ENCODE measurements around the gene MYO1D. TPM values are rescaled to one million over a fixed set of nuclear protein-coding genes. Genes with fewer than 3 reads are reported as not detected.

The MYO1D gene
- total RNA-seq, 1 experiment from 2014 or later = 35.7 TPM

- H3K4me2 ChIP-seq (ENCODE audit: low read length) = no peak overlapping the region
- intact Hi-C loops (cut with micrococcal nuclease) = no loop called here
- no peaks in the 10 kb centered on the region for H3K9me3 ChIP-seq (ENCODE audit: control insufficient read depth in 1 of 2, insufficient read depth in 1 of 2, low read depth in 1 of 2, low read length in 2 of 2)
- H3K27me3 ChIP-seq (ENCODE audit: insufficient read depth, low read length) = no peaks in the 10 kb centered on the region
- H3K36me3 ChIP-seq (ENCODE audit: control insufficient read depth in 1 of 2, insufficient read depth in 2 of 2, low read length in 2 of 2) = no peaks in the 10 kb centered on the region
- ATAC-seq (no peak), DNase-seq (ENCODE audit: low read depth, low spot score) (no peak)
- H3K4me1 ChIP-seq (ENCODE audit: control insufficient read depth in 1 of 2, insufficient read depth in 2 of 2, low read length in 2 of 2) = peaks cover 0 to 9% of the 10 kb centered on the region in 2 experiments; a peak in 1 of 4 replicates
- POLR2A ChIA-PET = no interaction called here
- no peaks in the 10 kb centered on the region for H3K79me2 ChIP-seq (ENCODE audit: insufficient read depth, low read length)
- CTCF ChIA-PET = no interaction called here
- RAD21 ChIA-PET (ENCODE audit: low non-redundant PET in 1 of 2, low total read pairs in 2 of 2, uncharacterized antibody in 2 of 2, unreplicated experiment in 2 of 2) = no interaction called here
- no peak overlapping the region for H3K9ac ChIP-seq (ENCODE audit: low read length)
- no peaks in the 10 kb centered on the region for H3K9me2 ChIP-seq (ENCODE audit: insufficient read depth)
- TF ChIP-seq ZNF274 (IDR thresholded peaks at IDR 0.05; ENCODE audit: low read depth, low read length) = no peak
- TF ChIP-seq CBX3 (IDR thresholded peaks at IDR 0.05; ENCODE audit: low read depth) = no peak
- no peak for TF ChIP-seq EGR1 (IDR thresholded peaks at IDR 0.05; ENCODE audit: low read depth)
- no peak for TF ChIP-seq ELF1 (IDR thresholded peaks at IDR 0.05; ENCODE audit: borderline replicate concordance, low read depth)
- no peak for TF ChIP-seq SP1 (IDR thresholded peaks at IDR 0.05; ENCODE audit: low read depth)
- TF ChIP-seq TCF7L2 (IDR thresholded peaks at IDR 0.05; ENCODE audit: borderline replicate concordance, extremely low read depth, insufficient read depth, insufficient read length) = no peak
- no peak for TF ChIP-seq FOSL1 (IDR thresholded peaks at IDR 0.05; ENCODE audit: low read depth)
- no peak for TF ChIP-seq ATF3 (IDR thresholded peaks at IDR 0.05)
- TF ChIP-seq REST (IDR thresholded peaks at IDR 0.05; ENCODE audit: low read depth) = no peak
- no peak for TF ChIP-seq EZH2 (IDR thresholded peaks at IDR 0.05)
- no peak for TF ChIP-seq CEBPB (IDR thresholded peaks at IDR 0.05; ENCODE audit: low read depth)
- TF ChIP-seq POLR2AphosphoS5 (IDR thresholded peaks at IDR 0.05; ENCODE audit: low read depth, low read length) = no peak
- no peak for TF ChIP-seq SIN3A (IDR thresholded peaks at IDR 0.05; ENCODE audit: low read depth)
- TF ChIP-seq YY1 (IDR thresholded peaks at IDR 0.05; ENCODE audit: extremely low read depth, insufficient replicate concordance, low read depth, low read length) = no peak
- no peak for TF ChIP-seq CTCF (IDR thresholded peaks at IDR 0.05 in 2 of 3, conservative IDR thresholded peaks at IDR 0.05 in 1 of 3; ENCODE audit: borderline replicate concordance in 1 of 3, insufficient read depth in 1 of 3, low read depth in 2 of 3, low read length in 2 of 3)
- no peak for TF ChIP-seq ZFX (IDR thresholded peaks at IDR 0.05)
- H4K20me1 ChIP-seq (ENCODE audit: insufficient read depth) = no peaks in the 10 kb centered on the region
- no peak overlapping the region for H3K4me3 ChIP-seq (replicated peaks in 1 of 2; ENCODE audit: low read depth in 1 of 2, low read length in 2 of 2)
- no peak overlapping the region for H2AFZ ChIP-seq (ENCODE audit: low read depth, low read length, poor library complexity, severe bottlenecking)
- H3K27ac ChIP-seq (ENCODE audit: low read depth, low read length) = no peak overlapping the region
- BruUV-seq (replicated peaks) = no TSS peak
These were observed 324.6 kb downstream of the MYO1D start for GRCh38 chr17:32552280-32552679.

All from HCT116 (cell line).